Measurements from ENCODE around the gene ADAMTS12.

DNA sequence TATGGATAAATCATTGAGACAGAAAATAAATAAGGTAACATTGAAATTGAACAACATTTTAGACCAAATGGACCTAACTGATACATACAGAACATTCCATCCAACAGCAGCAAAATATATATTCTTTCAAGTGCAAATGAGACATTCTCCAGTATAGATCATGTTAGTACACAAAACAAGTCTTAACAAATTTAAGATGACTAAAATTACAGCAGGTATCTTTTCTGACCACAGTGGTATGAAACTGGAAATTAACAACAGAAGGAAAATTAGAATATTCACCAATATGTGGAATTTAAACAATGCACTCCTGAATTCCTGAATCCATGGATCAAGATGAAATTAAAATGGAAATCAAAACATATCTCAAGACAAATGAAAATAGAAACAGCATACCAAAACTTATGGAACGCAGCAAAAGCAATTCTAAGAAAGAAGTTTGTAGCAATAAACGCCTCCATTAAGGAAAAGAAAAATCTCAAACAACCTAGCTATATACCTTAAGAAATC, 115.6 kb downstream of the ADAMTS12 start:
- TF ChIP-seq, protein P1, sequence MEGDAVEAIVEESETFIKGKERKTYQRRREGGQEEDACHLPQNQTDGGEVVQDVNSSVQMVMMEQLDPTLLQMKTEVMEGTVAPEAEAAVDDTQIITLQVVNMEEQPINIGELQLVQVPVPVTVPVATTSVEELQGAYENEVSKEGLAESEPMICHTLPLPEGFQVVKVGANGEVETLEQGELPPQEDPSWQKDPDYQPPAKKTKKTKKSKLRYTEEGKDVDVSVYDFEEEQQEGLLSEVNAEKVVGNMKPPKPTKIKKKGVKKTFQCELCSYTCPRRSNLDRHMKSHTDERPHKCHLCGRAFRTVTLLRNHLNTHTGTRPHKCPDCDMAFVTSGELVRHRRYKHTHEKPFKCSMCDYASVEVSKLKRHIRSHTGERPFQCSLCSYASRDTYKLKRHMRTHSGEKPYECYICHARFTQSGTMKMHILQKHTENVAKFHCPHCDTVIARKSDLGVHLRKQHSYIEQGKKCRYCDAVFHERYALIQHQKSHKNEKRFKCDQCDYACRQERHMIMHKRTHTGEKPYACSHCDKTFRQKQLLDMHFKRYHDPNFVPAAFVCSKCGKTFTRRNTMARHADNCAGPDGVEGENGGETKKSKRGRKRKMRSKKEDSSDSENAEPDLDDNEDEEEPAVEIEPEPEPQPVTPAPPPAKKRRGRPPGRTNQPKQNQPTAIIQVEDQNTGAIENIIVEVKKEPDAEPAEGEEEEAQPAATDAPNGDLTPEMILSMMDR (IDR thresholded peaks at IDR 0.05): no peak
- no peak for TF ChIP-seq POLR2A (IDR thresholded peaks at IDR 0.05)
